Esophagus mucosa (tissue), 1 donor: Measurements from ENCODE around the gene MAPRE2. TPM values are rescaled to one million over a fixed set of nuclear protein-coding genes. Genes with fewer than 3 reads are reported as not detected.
A peak's percentile ranks its signal among the peaks of the same experiment; 100 is the strongest.
"Not testable (repeated sequence)": the region's sequence is repeated elsewhere in the genome, so short reads cannot be mapped to it uniquely, and the experiment has no call there.

Experiments
- ATAC-seq: fragments of 200-7000 bp; cut with Tn5 transposase; one replicate; pipeline ENCODE4 v1.9.1; 2020
- total RNA-seq: library from RNA; stranded (reverse); gene quantifications from one replicate; pipeline ENCODE4 v1.2.4, GENCODE V29; 2023
- donor health status: DM: yes; HTN: yes; CAD: no.

Gene MAPRE2
- total RNA-seq, 1 donor from 2014 or later, result 4.5 TPM

DNA sequence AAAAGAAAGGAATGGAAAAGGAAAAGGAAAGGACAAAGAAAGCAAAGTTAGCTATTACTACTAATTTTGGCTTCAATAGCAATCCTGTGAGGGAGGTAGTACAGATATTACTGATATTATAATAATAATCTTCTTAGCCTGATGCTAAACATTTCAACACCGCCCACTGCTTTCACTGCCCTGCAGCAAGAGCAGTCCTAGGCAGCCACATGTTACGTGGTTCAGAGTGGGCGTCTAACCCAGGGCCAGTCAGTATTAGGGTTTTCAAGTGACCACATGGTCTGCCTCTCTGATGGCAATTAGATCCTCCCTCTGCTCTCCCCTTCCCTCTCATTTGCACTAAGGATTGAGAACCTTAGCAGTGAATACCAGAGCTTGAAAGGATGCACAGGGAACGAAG, 116.0 kb downstream of the MAPRE2 start:
- ATAC-seq, result no peak

DNA sequence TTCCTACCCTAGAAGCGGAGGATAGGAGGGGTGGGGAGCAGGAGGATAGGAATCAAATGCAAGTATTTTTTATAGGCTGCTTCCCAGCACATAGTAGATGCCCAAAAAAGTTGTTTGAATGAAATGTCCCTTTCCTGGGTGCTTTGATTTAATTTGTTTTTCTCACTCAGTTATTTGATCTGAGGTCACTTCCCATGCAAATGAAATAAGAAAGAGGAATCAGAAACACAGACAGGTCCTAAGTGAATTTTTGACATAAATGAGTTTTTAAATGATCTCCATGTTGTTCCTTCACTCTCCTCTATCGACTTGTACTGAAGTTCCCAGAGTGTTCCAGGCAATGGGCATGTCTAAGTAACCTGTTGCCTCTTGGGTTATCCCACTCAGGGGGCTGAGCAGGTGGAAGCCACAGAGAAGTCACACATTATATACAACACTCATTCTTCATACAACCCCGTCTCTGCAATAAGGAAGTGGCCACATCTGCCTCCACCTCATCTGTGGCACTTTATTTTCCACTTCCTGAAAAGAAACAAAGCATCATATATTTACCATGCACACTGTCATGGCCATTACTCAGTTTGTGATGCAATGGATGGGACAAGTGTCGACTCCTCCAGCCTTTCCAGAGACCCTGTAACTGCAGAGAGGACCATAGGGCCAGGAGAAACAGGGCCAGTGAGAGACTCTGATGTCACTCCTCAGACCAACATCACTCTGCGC, 117.7 kb downstream of the MAPRE2 start:
- ATAC-seq, result peak; percentile 67

- ATAC-seq, result no peak
These were observed 118.6 kb downstream of the MAPRE2 start for GRCh38 chr18:35159782-35160181.

- no peak for ATAC-seq
These were observed 120.3 kb downstream of the MAPRE2 start for GRCh38 chr18:35161485-35161884.

- no peak for ATAC-seq
These were observed 120.7 kb downstream of the MAPRE2 start for GRCh38 chr18:35161934-35162333.

DNA sequence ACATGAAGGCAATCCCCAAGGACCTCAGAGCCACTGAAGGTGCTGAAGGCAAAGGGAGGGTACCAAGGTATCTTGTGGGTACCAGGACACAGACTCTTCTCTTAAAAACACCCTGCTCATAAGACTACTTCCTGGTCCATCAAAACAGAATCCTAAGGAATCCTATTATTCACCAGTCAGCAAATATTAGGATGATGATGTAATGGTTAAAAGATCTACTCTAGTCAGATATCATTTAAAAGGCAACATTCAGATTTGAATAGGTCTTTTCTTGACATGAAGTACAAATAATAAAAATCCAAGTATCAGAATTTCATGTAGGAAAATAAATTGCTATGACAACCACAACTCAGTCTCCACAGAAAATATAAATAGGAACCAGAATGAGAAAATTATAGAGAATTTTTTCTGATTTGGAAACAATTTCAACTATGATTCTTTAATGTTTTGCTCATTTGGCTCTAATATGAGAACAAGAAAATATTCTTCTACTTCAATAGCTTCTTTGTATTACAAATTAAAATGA, 121.9 kb downstream of the MAPRE2 start:
- ATAC-seq, result no peak

GRCh38 chr18:35163721-35164120, 122.5 kb downstream of the MAPRE2 start:
- ATAC-seq, result no peak

DNA sequence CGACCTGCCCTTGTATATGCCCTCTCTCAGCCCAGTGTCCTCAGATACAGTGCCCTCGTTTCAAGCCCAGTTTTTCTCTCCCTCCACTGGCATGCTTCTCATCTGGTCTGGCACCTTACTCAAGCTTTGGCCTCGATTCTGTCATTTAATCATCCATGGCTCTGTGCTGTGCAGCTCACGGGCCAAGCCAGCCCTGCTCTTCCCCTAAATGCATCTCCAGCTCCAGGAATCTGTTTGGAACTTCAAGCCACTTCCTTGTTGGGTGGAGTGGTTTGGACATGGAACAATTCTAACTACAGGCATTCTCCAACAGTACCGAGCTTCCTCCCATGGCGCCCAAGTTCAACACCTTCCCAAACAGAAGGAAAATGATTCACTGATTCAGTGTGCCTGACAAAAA, 122.9 kb downstream of the MAPRE2 start:
- ATAC-seq, result peak; percentile 26

GRCh38 chr18:35167332-35167731, 126.1 kb downstream of the MAPRE2 start:
- ATAC-seq, result no peak

DNA sequence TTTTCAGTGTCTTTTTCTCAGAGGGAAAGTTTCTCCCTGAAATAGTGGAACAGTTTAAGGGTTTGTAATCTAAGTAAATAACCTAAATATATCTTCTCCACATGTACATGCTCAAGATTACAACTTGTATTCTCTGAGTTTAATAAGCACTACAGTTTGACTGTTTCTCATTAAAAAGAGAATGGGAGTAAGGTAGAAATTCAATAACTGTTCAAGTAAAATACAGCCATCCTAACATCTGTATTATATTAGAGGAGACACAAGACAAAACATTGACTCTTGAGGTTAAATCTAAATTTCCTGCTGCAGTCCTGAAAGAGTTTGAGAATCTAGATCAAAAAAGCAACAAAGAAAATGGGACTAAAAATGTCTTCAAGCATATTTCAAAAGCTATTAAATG, 126.6 kb downstream of the MAPRE2 start:
- ATAC-seq, result no peak

DNA sequence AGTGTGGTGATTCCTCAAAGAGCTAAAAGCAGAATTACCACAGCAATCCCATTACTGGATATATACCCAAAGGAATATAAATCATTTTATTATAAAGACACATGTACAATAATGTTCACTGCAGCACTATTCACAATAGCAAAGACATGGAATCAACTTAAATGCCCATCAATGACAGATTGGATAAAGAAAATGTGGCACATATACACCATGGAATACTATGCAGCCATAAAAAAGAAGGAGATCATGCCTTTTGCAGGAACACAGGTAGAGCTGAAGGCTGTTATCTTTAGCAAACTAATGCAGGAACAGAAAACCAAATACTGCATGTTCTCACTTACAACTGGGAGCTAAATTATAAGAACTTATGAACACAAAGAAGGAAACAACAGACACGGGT, 129.1 kb downstream of the MAPRE2 start:
- not testable (repeated sequence) for ATAC-seq

- no peak for ATAC-seq
These were observed 130.2 kb downstream of the MAPRE2 start for GRCh38 chr18:35171315-35171987.

GRCh38 chr18:35172009-35172408, 130.8 kb downstream of the MAPRE2 start:
- no peak for ATAC-seq

GRCh38 chr18:35172451-35173035, 131.3 kb downstream of the MAPRE2 start:
- no peak for ATAC-seq

DNA sequence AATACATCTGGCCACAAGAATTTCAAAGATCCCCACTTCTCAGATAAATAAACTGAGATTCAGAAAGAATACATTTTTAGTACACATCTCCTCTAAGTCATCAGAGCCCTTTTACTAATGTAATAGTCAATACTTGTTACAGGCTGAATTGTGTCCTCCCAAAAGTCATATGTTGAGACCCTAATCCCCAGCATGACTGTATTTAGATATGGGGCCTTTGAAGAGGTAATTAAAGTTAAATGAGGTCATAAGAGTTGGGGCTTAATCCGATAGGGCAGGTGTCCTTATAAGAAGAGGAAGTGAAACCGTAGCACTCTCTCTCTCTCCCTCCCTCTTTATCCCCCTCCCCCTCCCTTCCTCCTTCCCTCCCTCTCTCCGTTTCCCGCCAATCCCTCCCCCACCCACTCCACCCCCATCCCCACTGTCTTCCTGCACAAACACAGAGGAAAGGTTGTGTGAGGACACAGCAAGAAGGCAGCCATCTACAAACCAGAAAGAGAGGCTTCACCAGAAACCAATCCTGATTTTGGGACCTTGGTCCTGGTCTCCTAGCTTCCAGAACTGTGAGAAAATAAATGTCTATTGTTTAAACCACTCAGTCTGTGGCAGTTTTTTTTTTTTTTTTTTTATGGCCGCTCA, 133.0 kb downstream of the MAPRE2 start:
- ATAC-seq, result peak; percentile 17

GRCh38 chr18:35174745-35175144, 133.5 kb downstream of the MAPRE2 start:
- no peak for ATAC-seq

DNA sequence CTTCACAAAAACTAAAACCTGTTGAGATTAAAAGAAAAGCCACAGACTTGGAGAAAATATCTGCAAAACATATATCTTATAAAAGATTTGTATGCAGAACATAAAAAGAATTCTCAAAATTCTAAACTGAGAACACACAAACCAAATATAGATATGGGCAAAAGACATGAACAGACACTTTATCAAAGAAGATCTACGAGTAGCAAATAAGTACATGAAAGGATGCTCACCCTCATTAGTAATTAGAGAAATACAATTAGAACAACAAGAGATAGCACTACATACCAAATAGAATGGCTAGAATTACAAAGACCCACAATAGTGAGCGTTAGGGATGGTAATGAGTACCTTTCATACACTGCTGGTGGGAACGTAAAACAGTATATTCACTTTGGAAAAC, 135.7 kb downstream of the MAPRE2 start:
- no peak for ATAC-seq

- ATAC-seq, result peak; percentile 48
These were observed 137.0 kb downstream of the MAPRE2 start for GRCh38 chr18:35178260-35178659.

DNA sequence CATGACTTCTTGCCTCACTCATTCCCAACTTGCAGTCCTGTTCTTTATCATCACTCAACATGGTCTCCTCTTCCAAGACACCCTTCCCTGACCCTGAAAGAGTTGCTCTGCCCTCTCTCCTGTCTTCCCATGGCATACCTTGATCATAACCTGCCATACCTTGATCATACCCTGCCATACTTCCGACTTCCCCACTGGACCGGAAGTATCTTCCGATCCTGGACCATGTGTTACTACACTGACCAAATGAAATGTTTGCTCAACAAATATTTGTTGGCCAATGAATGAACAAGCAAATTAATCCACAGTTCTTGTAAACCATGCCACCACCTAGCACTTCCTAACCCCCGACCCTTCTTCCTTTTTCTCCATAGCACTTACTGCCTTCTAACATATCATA, 138.7 kb downstream of the MAPRE2 start:
- no peak for ATAC-seq

DNA sequence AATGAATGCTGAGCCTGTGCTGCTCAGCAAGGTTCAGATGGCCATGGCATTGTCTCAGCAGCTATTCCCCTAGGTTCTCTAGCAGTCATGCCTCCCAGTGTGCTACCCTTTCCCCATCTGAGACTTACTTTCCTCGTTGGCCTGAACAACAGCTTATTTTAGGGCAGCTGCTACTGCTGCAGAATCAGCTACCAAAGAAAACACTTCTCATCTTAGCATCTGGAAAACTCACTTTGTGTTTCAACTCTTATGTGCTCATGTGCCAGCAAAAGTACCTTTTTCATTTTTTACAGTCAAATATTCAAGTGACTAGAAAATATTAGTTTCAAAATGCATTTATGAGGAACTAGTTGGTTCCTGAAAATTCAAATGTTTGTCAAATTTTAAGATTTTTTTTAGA, 139.2 kb downstream of the MAPRE2 start:
- no peak for ATAC-seq

GRCh38 chr18:35182151-35182550, 140.9 kb downstream of the MAPRE2 start:
- no peak for ATAC-seq

DNA sequence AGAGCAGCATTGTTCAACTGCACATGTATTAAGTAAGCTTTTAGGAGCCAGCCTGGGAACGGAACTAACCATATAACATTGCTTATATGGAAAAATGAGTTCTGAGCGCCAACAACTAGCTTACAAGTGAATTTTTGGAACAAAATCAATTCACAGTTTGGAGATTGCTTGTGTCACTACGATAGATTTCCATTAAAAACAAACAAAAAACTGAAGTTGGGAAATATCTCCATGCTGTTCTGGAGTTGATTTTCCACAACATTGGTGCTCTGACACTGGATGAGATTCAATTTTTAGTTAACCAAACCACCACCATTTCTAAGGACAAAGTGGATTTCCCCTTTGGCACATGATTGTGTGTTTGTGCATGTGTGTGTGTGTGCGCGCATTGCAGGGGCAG, 142.7 kb downstream of the MAPRE2 start:
- ATAC-seq, result no peak

GRCh38 chr18:35185771-35186170, 144.6 kb downstream of the MAPRE2 start:
- ATAC-seq, result no peak
